GM21786 (cell line): ENCODE results near the gene RPS6KA3.
A peak's percentile ranks its signal among the peaks of the same experiment; 100 is the strongest.
"Not testable (repeated sequence)": the region's sequence is repeated elsewhere in the genome, so short reads cannot be mapped to it uniquely, and the experiment has no call there.

Experiments used
- ATAC-seq: cut with Tn5 transposase; IDR thresholded peaks from one replicate; pipeline ENCODE4 v1.9.1; 2021; ENCODE audit not compliant: unreplicated experiment

The RPS6KA3 gene

DNA sequence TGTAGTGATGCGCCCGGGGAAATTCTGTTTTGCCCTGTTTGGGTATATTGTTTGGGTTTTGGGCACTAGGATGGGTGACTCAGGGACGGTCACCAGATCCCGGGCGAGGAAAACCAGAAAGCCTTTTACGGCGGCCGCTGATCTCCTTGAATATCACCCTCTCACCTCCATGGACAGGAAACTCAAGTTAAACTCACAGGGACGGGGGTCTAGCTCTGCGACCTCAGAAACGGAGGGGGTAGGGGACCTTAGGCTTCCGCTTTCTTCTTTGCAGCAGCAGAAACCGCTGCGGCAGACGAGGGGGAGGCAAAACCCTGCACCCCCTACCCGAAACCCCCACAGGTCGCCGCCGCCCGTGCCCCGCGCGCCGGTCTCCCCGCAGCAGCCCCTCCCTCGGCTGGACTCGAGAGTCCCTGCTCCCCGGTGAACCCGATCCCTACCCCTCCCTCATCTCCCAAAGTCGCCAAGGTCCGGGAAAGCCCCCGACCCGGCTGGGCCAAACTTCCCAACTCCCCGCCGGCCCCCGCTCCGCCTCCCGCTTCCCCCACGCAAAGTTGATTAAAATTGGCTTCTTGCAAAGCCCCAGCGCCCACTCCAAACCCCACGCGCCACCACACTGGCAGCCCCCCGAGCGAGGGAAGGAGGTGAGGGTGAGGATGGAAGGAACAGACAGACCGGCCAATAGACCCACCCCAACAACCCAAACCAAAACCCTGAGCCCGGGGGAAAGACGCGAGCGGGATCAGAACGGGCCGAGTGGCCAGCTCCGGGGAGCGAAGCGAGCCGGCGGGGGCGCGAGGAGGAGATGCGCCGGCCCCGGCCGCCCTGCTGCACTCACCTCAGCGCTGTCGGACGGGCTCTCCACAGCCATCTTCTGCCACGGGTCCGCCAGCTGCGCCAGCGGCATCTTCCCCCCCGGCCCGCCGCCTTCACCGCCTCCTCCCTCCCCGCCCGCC lies 705 bp downstream of the RPS6KA3 start:
- peak; percentile 4 for ATAC-seq

DNA sequence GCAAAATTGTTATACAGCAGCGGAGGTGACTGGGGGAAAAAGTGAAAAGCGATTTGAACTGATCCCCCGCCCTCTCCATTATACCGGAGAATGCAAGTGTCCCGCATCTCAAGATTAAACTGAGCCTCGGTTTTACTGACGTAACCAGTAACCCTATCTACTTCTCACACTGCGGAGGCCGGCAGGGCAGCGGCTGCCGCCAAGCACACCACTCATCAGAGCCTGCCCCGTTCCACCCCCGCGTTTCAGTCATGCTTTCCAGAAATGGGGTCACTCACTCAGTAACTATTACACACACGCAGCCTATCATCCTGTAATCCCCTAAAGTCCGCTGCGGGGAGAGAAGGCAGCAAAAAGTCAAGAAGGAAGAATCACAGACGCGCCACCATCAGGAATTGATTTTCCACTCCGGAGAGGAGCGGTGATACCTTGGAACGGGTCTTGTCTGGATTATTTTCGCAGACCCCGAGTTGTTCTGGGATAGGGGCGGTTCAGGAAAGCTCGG lies 1.4 kb downstream of the RPS6KA3 start:
- peak; percentile 30 for ATAC-seq

DNA sequence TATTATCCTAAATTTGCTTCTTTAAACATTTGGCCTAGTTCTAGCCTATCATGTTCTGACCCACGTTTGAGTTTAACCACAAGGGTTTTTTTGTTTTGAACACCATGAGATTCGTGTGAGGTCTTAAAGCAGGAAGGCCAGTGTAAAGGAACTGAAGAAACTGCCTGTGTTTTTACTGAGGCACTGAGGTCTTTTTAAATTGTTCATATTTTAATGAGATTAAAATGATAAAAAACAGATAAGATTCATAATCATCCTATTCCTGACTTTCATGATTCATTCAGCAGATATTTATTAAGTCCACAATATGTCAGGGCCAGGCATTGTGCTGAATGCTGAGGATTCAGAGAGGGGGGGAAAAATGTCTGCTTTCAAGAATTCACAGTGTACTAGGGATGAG lies 3.2 kb downstream of the RPS6KA3 start:
- ATAC-seq: peak; percentile 22

GRCh38 chrX:20260885-20261284 lies 5.8 kb downstream of the RPS6KA3 start:
- no peak for ATAC-seq

GRCh38 chrX:20254712-20255299 lies 11.9 kb downstream of the RPS6KA3 start:
- ATAC-seq: no peak

DNA sequence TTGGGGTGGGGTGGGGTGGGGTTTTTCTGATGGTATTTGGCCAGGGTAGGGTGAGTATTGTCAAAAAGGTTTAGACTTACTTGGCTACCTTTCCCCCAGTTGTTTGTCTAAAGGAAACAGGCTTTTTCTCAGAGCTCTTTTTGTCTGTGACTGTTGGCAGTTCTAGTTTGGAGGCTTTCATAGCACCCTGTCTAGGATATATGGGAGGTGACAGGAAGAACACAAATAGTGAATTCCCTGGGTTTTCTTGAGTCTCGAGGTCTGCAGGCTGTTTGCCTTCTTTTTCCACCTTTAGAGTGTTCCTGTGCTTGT lies 13.5 kb downstream of the RPS6KA3 start:
- no peak for ATAC-seq

- ATAC-seq: peak; percentile 65
Measured at GRCh38 chrX:20252381-20253231, 14.1 kb downstream of the RPS6KA3 start.

- ATAC-seq: no peak
Measured at GRCh38 chrX:20251691-20252090, 15.0 kb downstream of the RPS6KA3 start.

- ATAC-seq: not testable (repeated sequence)
Measured at GRCh38 chrX:20250146-20250545, 16.6 kb downstream of the RPS6KA3 start.

DNA sequence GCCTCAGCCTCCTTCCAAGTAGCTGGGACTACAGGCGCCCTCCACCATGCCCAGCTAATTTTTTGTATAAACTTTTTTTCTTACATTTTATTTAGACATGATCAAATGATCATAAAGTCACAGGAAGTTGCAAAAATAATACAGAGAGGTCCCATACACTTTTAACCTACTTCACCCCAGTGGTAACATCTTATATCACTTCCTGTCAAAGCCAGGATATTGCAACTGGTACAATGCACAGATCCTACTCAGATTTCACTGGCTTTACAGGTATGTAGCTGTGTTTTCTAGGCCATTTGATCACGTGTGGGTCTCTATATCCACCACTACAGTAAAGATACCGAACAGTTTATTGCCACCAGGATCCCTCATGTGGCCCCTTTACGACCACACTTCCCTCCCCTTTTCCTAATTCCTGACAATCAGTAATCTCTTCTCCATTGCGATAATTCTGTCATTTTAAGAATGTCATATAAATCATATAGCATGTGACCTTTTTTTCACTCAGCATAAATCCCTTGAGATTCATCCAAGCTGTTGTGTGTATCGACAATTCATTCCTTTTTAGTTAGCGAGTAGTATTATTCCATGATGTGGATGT lies 18.0 kb downstream of the RPS6KA3 start:
- no peak for ATAC-seq

- ATAC-seq: no peak
Measured at GRCh38 chrX:20244931-20245330, 21.8 kb downstream of the RPS6KA3 start.

GRCh38 chrX:20240201-20240600 lies 26.5 kb downstream of the RPS6KA3 start:
- ATAC-seq: no peak

DNA sequence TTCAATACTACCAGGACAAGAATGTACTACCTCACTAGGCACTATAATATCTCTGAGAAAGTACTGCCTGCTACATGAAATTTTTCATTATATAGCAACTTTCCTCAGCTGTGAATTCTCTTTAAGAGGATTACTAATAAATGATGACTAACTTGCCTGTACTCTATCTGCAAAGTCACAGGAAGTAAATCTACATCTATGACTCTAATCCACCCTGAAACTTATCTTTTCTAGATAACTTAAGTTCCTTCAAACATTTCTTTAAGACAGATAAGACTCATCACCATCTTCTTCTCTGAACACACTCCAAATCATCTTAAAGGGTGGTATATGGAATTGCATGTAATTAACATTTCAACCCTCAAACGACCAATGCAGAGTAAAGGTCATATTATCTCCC lies 28.8 kb downstream of the RPS6KA3 start:
- no peak for ATAC-seq

DNA sequence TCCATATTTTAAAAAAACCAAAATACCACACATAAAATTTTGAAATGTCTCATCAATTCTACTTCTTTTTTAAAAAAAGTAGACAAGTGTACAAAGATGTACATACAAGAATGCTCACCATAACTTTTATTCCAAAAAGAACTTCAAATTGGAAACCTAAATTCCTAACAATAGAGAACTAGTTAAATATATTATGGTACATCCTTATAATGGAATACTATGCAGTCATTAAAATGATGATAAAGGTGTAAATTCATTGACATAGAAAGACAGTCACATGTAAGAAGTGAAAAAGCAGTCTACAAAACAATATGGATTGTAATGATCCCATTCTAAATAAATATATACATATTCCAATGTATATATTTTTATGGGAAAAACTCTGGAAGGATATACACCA lies 31.0 kb downstream of the RPS6KA3 start:
- no peak for ATAC-seq

- no peak for ATAC-seq
Measured at GRCh38 chrX:20233336-20233735, 33.4 kb downstream of the RPS6KA3 start.

DNA sequence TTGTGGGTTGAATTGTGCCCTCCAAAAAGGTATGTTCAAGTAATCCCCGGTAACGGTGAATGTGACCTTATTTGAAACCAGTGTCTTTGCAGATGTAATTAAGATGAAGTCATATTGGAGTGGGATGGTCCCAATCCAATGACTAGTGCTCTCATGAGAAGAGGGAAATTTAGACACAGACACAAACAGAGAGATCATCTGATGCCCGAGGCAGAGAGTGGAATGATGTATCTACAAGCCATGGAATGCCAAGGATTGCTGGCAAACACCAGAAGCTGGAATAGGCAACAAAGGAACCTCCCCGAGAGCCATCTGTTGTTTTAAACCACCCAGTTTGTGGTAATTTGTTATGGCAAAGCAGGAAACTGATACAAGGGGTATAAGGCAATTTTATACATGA lies 35.1 kb downstream of the RPS6KA3 start:
- ATAC-seq: no peak

GRCh38 chrX:20230406-20230805 lies 36.3 kb downstream of the RPS6KA3 start:
- ATAC-seq: no peak

- ATAC-seq: no peak
Measured at GRCh38 chrX:20229155-20229554, 37.6 kb downstream of the RPS6KA3 start.

GRCh38 chrX:20228245-20228644 lies 38.5 kb downstream of the RPS6KA3 start:
- no peak for ATAC-seq

GRCh38 chrX:20227116-20227515 lies 39.6 kb downstream of the RPS6KA3 start:
- no peak for ATAC-seq

DNA sequence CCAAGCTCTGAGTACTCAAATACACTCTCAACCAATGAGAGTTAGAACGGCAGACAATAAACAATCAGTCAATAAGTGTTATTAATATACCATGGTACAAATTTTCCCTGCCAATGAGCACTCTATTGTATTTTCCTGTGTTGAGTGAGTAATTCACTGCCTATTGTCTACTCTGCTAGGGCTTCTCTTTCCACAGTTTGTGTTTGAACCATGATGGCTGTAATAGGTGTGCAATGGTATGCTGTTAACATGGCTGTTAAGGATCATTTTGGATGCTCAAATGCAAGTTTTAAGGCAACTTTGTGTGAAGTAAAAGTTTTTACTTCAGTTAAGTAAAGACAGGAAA lies 41.2 kb downstream of the RPS6KA3 start:
- peak; percentile 13 for ATAC-seq
